Right ventricle myocardium inferior (tissue), 1 donor: Measurements from ENCODE around the gene ARHGAP27. TPM values are rescaled to one million over a fixed set of nuclear protein-coding genes. Genes with fewer than 3 reads are reported as not detected.

ENCODE experiments used
- ATAC-seq: fragments of 200-7000 bp; cut with Tn5 transposase; one replicate; pipeline ENCODE4 v1.9.1; 2020; ENCODE audit warnings: mild to moderate bottlenecking, moderate library complexity
- DNase-seq: peaks from one replicate; pipeline ENCODE4 v3.0.0; 2021; ENCODE audit errors: missing footprints
- intact Hi-C: fragments of 100-400 bp; cut with DNase I; formaldehyde crosslinking; loops from one replicate; pipeline ENCODE4 v1.11.0; 2022
- total RNA-seq: library from RNA; stranded (reverse); fragmentation: NEBNext Ultra II Directional; extraction: Animal tissue kit (Norgen Biotek cat#: 25700); gene quantifications from one replicate; pipeline ENCODE4 v1.2.1, GENCODE V29; 2021
- donor health status: DM: no; HTN: yes; CAD: no; lungs with severe emphysema.

The ARHGAP27 gene
- total RNA-seq, 1 donor from 2014 or later, result 34.4 TPM

DNA sequence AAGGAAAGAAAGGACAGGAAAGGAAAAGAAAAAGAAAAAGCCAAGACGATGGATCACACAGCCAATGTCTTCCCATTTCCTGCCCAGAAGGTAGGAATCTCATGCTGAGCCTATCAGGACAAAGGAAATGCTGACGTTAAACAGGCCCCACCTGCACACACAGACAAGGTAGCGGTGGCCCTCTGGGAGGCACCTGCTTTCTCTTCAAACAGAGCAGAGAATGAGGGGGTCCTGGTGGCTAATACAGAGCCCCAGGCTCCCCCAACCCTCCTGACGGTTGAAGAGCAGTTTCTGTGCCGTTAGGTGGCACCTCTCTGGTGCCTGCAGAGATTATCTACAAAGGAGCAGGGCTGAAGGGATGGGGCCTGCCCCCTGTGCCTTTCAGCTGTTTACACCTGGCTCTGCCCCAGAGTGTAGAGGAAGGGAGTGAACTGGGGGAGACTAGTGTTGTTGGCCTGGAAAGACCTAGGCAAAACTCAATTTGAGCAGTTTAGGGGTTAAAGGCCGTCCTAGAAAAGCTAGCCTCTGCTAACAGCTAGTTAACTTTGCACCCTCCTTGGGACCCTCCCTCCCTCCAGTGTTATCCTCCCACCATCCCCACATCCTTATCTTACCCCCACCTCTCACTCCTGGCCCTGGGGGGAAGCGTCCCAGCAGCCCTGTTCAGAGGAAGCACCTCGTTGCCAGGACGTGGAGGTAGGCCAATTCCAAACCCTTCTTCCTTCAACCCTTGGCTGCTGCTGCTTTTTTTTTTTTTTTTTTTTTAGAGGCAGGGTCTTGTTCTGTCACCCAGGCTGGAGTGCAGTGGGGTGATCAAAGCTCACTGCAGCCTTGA lies 56.3 kb downstream of the ARHGAP27 start:
- ATAC-seq, result no peak
- DNase-seq, result no peak
- intact Hi-C loops, result no loop called here

DNA sequence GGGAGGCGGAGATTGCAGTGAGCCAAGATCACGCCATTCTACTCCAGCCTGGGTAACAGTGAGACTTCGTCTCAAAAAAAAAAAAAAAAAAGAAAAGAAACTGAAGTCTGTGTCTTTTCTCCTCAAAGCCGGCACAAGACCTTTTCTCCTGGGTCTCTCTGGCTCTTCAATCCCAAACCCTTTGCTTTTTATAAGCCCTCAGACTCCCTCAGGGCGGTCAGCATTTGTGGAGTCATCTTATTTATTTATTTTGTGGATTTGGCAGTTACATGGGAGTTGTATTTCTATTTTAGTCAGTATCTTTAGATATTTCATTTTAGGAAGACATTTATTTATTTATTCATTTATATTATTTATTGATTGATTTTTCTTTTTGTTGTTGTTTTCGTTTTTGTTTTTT lies 58.2 kb downstream of the ARHGAP27 start:
- intact Hi-C loops, result no loop called here
- no peak for ATAC-seq
- no peak for DNase-seq

DNA sequence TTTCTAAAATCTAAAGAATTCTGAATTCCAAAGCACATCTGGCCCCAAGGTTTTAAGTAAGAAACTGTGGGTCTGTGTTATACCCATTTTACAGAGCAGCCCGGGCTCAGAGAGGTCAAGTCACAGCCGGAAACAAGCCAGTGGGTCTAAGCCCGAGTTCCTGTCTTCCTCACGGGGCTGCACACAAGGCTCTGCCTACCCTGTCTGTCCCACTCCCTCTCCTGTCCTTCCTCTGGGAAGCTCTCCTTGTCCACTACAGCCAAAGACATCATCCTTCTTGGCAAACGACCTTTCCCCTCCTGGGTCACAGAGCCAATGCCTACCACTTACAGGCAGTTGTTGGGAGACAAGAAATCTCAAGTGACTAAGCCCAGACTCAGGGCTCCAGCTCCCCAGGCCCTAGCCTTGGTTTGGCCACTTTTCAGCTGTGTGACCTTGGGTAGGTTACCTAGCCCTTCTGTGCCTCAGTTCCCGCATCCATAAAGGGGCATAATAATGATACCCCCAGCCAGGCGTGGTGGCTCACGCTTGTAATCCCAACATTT lies 60.3 kb downstream of the ARHGAP27 start:
- intact Hi-C loops, result loop anchor here (2.0 kb wide), 1 partner anchor 56 kb away; the partner anchor contains the start of gene MAP3K14
- no peak for ATAC-seq
- no peak for DNase-seq

DNA sequence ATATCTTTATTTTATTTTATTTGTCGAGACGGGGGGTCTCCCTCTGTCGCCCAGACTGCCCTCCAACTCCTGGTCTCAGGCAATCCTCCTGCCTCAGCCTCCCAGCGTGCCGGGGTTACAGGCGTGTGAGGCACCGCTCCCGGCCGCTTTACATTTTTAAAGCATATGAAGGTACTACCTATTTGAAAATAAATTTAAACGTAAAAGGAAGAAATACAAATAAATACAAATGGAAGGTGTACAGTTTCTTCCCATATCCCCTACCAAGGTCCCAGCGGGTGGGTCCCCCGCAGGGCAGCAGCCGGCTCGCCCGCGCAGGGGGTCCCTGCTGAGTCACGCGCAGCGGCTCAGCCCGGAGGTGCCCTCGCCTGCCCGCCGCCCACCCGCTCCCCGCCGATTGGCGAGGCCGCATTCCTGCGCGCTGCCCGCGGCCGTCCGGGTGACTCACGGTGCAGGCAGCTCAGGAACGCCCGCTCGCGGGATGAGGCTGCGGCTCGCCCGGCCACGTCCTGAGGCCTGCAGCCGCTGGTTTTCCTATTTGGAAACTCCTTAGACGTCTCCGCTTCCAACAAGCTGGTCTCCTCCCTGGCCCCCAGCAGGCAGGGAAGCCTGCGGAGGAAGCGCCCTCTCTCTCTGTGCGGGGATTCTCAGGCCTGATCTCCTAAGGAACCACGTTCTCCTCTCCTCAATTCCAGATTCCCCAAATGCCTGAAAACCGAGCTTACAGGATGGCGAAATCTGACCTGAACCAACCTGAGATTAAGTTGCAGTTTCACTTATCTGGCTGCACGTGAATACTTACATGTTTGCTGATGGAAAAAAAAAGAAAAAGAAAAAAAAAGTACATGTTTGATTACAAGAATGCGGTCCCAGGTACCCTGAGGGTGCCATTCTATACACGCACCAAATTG lies 61.0 kb downstream of the ARHGAP27 start:
- ATAC-seq (peak; percentile 93), DNase-seq (peak; percentile 88)
- intact Hi-C loops, result loop anchor here (2.0 kb wide), 1 partner anchor 55 kb away; the partner anchor contains the start of gene MAP3K14

DNA sequence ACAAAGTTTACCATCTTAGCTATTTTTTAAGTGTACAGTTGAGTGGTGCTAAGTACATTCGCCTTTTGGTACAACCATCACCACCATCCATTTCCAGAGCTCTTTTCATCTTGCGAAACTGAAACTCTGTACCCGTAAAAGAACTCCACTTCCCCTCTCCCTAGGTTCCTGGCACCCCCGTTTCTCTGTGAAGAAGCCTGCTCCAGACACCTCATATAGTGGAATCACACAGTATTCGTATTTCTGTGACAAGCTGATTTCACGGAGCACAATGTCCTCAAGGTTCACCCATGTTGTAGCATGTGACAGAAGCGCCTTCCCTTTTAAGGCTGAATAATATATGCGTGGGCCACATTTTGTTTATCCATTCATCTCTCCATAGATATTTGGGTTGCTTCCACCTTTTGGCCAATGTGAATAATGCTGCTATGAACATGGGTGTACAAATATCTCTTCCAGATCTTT lies 61.7 kb downstream of the ARHGAP27 start:
- ATAC-seq (no peak), DNase-seq (no peak)
- intact Hi-C loops, result no loop called here

DNA sequence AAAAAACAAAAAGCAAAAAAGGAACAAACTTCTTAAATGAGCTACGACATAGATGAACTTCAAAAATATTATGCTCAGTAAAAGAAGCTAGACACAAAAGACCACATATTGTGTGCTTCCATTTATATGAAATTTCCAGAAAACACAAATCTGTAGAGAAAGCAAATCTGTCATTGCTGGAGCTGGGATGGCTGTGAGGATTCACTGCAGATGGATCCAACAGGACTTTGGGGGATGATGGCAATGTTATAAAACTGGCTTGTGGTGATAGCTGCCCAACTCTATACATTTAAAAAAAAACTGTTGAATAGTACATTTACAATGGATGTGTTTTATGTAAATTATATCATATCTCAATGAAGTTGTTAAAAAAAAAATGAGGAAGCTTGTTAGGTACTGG lies 63.2 kb downstream of the ARHGAP27 start:
- no peak for ATAC-seq
- no peak for DNase-seq
- intact Hi-C loops, result no loop called here

DNA sequence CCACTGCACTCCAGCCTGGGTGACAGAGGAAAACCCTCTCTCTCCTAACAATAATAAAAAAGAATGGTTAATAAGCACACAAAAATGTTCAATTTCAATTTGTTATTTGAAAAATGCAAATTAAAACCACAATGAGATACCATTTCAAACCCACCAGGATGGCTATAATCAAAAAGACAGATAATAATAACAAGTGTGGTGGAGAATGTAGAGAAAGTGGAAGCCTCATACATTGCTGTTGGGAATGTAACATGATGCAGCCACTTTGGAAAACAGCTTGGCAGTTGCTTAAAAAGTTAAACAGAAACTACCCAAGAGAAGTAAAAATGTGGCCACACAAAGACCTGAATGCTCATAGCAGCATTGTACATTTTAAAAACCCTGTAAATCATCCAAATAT lies 64.0 kb downstream of the ARHGAP27 start:
- intact Hi-C loops, result no loop called here
- no peak for ATAC-seq
- no peak for DNase-seq

DNA sequence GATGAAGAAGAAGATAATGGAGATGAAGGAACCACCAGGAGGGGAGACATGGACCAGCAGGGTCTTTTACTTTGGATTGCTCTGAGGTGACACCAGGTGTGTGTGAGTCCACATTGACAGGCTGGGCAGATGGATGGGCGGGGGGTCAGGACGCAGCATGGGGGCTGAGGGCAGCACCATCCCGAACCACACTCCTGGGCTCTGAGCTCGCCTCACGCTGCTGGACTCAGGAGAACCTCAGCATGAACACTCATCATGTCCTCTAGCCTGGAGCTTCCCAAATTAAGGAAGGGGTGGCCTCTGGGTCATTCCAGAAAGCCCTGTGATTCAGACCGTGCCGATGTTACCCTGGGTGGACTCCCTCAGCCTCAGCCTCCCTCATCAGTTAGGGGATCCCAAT lies 65.5 kb downstream of the ARHGAP27 start:
- no peak for ATAC-seq
- intact Hi-C loops, result no loop called here
- no peak for DNase-seq

DNA sequence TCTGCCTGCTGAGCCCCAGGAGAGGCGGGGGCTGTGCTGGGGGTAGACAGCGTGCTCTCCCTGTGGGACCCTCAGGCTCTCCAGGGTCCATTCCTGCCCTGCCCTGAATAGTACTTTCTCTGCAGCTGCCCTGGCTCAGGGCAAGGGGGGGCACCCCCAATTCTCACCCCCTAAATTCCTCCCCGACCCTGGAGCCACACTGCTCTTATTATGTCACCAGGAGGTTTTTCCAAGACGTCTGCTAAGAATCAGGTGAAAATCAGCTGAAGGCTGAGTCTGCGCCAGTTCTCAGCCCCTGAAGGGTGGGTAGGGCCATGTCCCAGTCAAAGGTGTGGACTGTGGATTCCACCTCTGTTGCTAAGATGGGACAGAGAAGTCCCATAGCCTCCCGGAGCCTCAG lies 66.0 kb downstream of the ARHGAP27 start:
- intact Hi-C loops, result no loop called here
- ATAC-seq (no peak), DNase-seq (no peak)

DNA sequence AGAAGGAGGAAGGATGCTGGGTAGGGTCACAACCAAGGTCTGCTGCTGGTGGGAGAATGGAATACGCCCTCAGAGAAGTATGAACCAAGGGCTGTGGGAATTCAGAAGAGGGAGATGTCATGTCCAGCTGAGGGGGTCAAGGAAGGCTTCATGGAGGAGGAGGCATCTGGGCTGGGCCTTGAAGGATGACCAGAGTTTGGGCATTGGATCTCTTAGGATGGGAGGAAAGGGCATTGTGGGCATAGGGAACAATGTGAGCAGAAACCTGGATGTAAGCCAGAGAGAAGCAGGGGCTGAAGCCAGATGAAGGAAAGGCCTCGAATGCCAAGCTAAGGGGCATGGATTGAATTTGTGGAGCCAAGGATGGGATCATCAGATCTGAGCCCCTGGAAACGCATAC lies 66.6 kb downstream of the ARHGAP27 start:
- DNase-seq (no peak), ATAC-seq (no peak)
- intact Hi-C loops, result no loop called here

DNA sequence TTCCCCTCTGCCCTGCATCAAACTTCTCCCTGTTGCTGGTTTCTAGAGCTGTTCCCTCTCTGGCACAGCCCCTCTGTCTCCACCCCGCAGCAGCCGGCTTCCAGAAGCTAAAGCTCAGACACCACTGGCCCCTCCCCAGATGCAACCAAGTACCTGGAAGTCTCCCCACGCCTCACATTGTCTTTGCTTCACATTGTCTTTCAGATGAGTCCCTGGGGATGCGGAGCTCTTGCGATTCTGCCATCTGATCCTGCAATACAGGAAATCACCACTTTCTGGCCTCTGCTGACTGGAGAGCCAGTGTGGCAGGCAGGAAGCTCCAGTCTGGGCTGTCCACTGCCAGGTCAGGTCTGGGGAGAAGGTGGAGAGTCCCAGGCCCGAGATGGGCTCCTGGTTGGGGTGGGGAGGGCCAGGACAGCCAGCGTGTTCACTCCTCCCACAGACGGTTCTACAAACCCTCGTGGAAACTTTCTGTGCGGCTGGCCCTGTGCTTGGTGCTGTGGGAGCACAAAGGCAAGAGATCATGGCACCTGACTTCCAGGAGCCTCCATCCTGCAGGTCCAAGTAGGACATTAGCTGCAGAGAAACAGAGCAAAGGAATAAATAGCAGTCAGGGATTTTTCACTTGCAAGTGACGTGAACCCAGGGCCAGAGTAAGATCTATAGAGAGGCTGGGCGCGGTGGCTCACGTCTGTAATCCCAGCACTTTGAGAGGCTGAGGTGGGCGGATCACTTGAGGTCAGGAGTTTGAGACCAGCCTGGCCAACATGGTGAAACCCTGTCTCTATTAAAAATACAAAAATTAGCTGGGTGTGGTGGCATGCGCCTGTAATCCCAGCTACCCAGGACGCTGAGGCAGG lies 67.9 kb downstream of the ARHGAP27 start:
- ATAC-seq (no peak), DNase-seq (no peak)
- intact Hi-C loops, result no loop called here

DNA sequence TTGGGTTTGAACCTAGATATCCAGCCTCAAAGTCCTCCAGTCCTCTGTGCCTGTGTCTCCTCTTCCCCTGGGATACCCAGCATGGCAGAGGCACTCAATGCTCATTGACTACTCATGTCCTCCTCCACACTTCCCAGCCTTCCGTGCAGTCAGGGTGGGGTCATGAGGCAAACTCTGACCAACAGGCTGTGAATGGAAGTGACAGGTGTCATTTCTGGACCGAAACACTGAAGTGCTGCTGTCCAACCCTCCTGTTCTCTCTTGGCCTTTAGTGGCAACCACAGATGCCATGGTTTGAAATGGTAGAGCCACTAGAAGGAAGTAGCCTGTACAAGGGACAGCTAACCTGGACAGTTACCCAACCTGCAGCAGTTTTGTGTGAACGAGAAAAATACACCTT lies 69.2 kb downstream of the ARHGAP27 start:
- no peak for ATAC-seq
- intact Hi-C loops, result no loop called here
- no peak for DNase-seq

DNA sequence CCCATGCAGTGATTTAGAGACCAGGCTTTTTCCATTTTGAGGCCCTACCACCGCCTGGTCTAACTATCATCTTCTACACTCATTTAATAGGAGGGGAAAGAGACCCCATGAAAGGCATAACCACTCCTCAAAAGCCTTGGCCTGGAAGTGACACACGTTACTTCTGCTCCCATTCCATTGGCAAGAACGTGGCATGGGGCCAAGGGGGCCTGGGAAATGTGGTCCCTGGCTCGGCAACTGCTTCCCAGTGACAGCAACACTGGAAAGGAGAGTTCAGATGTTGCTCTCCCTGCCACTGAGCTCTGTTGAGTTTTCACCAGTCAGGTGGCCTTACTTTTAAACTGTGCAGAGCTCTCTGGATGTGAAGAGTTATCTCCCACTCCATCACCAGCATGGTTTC lies 70.7 kb downstream of the ARHGAP27 start:
- ATAC-seq (no peak), DNase-seq (no peak)
- intact Hi-C loops, result no loop called here

DNA sequence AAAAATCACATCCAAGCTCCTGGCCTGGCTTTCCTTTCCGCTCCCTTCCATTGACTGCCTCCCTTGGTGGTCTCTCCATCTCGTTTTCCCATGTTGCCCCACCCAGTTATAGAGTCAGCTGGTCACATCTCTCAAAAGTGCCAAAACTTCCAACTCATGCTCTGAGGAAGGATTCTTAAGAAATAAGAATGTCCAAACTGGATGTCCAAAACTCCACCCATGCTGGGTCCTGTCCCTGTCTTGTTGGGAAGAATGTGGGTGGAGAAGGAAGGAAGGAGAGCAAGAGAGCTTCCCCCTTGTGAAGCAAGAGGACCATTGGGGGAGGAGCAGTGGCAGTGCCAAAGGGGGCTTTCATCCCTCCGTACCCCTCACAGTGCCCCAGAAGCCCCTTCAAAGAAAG lies 71.2 kb downstream of the ARHGAP27 start:
- no peak for DNase-seq
- no peak for ATAC-seq
- intact Hi-C loops, result no loop called here

DNA sequence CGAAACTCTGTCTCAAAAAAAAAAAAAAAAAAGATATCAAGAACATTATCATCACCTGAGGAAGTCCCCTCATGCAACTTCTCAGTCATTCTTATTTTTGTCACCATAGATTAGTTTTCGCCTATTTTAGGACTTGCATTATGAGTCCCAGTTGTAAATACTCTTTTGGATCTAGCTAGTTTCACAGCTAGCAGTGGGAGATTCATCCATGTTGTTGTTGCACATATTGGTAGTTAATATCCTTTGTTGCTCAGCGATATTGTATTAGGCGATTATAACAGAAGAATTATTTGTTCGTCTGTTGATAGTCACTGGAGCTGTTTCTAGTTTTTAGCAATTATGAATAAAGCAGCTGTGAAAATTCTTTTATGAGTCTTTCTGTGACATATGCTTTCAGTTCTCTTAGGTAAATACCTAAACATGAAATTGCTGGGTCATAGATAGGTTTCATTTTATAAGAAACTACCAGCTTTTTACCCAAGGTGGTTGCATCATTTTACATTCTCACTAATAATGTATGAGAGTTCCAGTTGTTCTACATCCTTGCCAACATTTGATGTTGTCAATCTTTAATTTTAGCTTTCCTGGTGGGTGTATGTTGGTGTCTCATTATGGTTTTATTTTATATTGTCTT lies 75.2 kb downstream of the ARHGAP27 start:
- ATAC-seq (no peak), DNase-seq (no peak)
- intact Hi-C loops, result no loop called here

DNA sequence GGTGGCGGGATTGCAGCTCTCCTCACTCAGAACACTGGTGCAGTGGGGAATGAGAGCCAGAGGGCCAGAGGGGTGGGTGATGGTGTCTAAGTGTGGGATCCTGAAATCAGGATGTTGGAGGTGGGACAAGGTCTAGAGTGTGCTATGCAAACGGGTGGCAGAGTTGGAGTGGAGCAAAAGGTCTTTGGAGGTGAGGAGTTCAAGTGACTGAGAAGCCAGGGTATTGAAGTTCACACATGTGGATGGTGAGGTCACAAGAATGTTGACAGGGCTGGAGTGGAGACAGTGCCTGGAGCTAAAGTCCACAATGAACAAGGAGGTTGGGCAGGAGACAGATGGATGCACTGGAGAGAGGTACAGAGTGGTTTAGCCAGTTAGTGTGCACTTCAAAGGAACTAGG lies 77.6 kb downstream of the ARHGAP27 start:
- intact Hi-C loops, result no loop called here
- ATAC-seq, result no peak
- no peak for DNase-seq

DNA sequence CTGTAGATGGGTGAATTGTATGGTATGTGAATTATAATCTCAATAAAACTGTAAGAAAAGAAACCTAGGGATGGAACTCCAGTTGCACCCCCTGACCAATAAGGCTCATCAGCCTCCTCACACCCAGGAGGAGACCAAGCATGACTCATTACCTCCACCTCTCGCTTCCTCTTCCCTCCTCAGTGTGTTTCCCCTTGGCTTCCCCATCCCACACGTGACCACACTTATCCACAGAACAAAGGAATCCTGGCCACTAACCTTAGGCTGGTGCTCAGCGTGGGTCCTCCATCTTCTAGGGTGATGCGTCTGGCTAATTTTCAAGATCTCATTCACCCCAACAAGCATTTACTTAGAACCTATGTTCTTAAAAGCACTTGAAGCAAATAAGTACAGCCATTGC lies 79.6 kb downstream of the ARHGAP27 start:
- DNase-seq, result no peak
- ATAC-seq, result no peak
- intact Hi-C loops, result no loop called here

DNA sequence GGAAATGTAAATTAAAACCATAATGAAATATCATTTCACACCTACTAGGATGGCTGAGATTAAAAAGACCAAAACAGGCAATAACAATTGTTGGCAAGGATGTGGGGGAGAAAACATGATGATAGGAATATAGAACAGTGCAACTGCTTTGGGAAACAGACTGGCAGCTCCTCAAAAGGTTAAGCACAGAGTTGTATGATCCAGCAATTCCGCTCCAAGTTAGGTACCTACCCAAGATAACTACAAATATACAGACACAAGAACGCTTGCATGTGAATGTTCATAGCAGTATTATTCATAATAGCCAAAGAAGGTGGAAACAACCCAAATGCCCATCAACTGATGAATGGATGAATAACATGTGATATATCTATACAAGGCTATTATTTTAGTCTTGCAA lies 80.8 kb downstream of the ARHGAP27 start:
- intact Hi-C loops, result no loop called here
- ATAC-seq, result no peak

More for the DNA sequence above, 80.8 kb downstream of the ARHGAP27 start:
- DNase-seq, result no peak
